ENCODE data around the gene TPM2.

The TPM2 gene

DNA sequence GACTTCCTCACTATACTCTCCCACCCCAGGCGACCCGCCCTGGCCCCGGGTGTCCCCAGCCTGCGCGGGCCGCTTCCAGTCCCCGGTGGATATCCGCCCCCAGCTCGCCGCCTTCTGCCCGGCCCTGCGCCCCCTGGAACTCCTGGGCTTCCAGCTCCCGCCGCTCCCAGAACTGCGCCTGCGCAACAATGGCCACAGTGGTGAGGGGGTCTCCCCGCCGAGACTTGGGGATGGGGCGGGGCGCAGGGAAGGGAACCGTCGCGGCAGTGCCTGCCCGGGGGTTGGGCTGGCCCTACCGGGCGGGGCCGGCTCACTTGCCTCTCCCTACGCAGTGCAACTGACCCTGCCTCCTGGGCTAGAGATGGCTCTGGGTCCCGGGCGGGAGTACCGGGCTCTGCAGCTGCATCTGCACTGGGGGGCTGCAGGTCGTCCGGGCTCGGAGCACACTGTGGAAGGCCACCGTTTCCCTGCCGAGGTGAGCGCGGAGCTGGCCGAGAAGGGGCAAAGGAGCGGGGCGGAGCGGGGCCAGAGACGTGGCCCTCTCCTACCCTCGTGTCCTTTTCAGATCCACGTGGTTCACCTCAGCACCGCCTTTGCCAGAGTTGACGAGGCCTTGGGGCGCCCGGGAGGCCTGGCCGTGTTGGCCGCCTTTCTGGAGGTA, 13.9 kb downstream of the TPM2 start:
- peak overlapping the region; percentile 77 for H2AFZ ChIP-seq
- peak overlapping the region; percentile 63 for H3K4me2 ChIP-seq (ENCODE audit: low read length)
- no peak overlapping the region for H3K27ac ChIP-seq
- H3K79me2 ChIP-seq: no peaks in the 10 kb centered on the region
- H3K9me3 ChIP-seq (ENCODE audit: control insufficient read depth, low read length): no peaks in the 10 kb centered on the region
- H3K4me3 ChIP-seq (ENCODE audit: low read depth, low read length): peak overlapping the region; percentile 6
- H3K4me1 ChIP-seq: peaks cover 7% of the 10 kb centered on the region
- H3K9ac ChIP-seq: no peak overlapping the region
- H3K36me3 ChIP-seq (ENCODE audit: control insufficient read depth, insufficient read depth, low read length): no peaks in the 10 kb centered on the region
- H3K27me3 ChIP-seq (ENCODE audit: control insufficient read depth, insufficient read depth, low read length): no peaks in the 10 kb centered on the region
- TF ChIP-seq, protein P1, sequence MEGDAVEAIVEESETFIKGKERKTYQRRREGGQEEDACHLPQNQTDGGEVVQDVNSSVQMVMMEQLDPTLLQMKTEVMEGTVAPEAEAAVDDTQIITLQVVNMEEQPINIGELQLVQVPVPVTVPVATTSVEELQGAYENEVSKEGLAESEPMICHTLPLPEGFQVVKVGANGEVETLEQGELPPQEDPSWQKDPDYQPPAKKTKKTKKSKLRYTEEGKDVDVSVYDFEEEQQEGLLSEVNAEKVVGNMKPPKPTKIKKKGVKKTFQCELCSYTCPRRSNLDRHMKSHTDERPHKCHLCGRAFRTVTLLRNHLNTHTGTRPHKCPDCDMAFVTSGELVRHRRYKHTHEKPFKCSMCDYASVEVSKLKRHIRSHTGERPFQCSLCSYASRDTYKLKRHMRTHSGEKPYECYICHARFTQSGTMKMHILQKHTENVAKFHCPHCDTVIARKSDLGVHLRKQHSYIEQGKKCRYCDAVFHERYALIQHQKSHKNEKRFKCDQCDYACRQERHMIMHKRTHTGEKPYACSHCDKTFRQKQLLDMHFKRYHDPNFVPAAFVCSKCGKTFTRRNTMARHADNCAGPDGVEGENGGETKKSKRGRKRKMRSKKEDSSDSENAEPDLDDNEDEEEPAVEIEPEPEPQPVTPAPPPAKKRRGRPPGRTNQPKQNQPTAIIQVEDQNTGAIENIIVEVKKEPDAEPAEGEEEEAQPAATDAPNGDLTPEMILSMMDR (IDR thresholded peaks at IDR 0.05): no peak

- H3K9ac ChIP-seq: no peak overlapping the region
These were observed 14.5 kb downstream of the TPM2 start for GRCh38 chr9:35675204-35675603.

DNA sequence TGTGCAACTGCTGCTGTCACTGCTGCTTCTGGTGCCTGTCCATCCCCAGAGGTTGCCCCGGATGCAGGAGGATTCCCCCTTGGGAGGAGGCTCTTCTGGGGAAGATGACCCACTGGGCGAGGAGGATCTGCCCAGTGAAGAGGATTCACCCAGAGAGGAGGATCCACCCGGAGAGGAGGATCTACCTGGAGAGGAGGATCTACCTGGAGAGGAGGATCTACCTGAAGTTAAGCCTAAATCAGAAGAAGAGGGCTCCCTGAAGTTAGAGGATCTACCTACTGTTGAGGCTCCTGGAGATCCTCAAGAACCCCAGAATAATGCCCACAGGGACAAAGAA, 15.7 kb downstream of the TPM2 start:
- Histone ChIP-seq H2AFZ (peak overlapping the region; percentile 50), H3K4me3 (ENCODE audit: low read depth, low read length) (no peak overlapping the region), H3K79me2 (no peaks in the 10 kb centered on the region), H3K4me1 (peaks cover 7% of the 10 kb centered on the region), H3K36me3 (ENCODE audit: control insufficient read depth, insufficient read depth, low read length) (no peaks in the 10 kb centered on the region), H3K9ac (no peak overlapping the region), H3K27me3 (ENCODE audit: control insufficient read depth, insufficient read depth, low read length) (no peaks in the 10 kb centered on the region), H3K9me3 (ENCODE audit: control insufficient read depth, low read length) (no peaks in the 10 kb centered on the region), H3K27ac (no peak overlapping the region), H3K4me2 (ENCODE audit: low read length) (no peak overlapping the region)
- TF ChIP-seq, protein P1 (IDR thresholded peaks at IDR 0.05): no peak

More at GRCh38 chr9:35675204-35675603, 14.5 kb downstream of the TPM2 start:
- Histone ChIP-seq H3K36me3 (ENCODE audit: control insufficient read depth, insufficient read depth, low read length) (no peaks in the 10 kb centered on the region), H3K4me1 (peaks cover 7% of the 10 kb centered on the region), H3K79me2 (no peaks in the 10 kb centered on the region), H2AFZ (peak overlapping the region; percentile 77), H3K27ac (no peak overlapping the region), H3K4me2 (ENCODE audit: low read length) (peak overlapping the region; percentile 63), H3K27me3 (ENCODE audit: control insufficient read depth, insufficient read depth, low read length) (no peaks in the 10 kb centered on the region), H3K4me3 (ENCODE audit: low read depth, low read length) (no peak overlapping the region), H3K9me3 (ENCODE audit: control insufficient read depth, low read length) (no peaks in the 10 kb centered on the region)
- TF ChIP-seq, protein P1 (IDR thresholded peaks at IDR 0.05): no peak

DNA sequence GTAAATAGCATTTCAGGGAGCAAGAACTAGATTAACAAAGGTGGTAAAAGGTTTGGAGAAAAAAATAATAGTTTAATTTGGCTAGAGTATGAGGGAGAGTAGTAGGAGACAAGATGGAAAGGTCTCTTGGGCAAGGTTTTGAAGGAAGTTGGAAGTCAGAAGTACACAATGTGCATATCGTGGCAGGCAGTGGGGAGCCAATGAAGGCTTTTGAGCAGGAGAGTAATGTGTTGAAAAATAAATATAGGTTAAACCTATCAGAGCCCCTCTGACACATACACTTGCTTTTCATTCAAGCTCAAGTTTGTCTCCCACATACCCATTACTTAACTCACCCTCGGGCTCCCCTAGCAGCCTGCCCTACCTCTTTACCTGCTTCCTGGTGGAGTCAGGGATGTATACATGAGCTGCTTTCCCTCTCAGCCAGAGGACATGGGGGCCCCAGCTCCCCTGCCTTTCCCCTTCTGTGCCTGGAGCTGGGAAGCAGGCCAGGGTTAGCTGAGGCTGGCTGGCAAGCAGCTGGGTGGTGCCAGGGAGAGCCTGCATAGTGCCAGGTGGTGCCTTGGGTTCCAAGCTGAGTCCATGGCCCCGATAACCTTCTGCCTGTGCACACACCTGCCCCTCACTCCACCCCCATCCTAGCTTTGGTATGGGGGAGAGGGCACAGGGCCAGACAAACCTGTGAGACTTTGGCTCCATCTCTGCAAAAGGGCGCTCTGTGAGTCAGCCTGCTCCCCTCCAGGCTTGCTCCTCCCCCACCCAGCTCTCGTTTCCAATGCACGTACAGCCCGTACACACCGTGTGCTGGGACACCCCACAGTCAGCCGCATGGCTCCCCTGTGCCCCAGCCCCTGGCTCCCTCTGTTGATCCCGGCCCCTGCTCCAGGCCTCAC, 16.3 kb downstream of the TPM2 start, which contains the start of gene CA9:
Gene CA9, plus strand, starts transcription at position 797 of the 893 bp plus-strand sequence. Its CDS starts 32 bp downstream, at position 829.
- H3K9me3 ChIP-seq (ENCODE audit: control insufficient read depth, low read length): no peaks in the 10 kb centered on the region
- H3K4me1 ChIP-seq: peaks cover 7% of the 10 kb centered on the region
- no peak within 1 kb of the TSS for H3K4me3 ChIP-seq (ENCODE audit: low read depth, low read length)
- H3K79me2 ChIP-seq: no peaks in the 10 kb centered on the region
- H3K4me2 ChIP-seq (ENCODE audit: low read length): no peak within 1 kb of the TSS
- TF ChIP-seq, protein P1 (IDR thresholded peaks at IDR 0.05): no peak
- no peaks in the 10 kb centered on the region for H3K36me3 ChIP-seq (ENCODE audit: control insufficient read depth, insufficient read depth, low read length)
- H3K27me3 ChIP-seq (ENCODE audit: control insufficient read depth, insufficient read depth, low read length): no peaks in the 10 kb centered on the region
- peak within 1 kb of the TSS; percentile 50 for H2AFZ ChIP-seq
- H3K9ac ChIP-seq: no peak within 1 kb of the TSS
- no peak within 1 kb of the TSS for H3K27ac ChIP-seq
